GM12878 (cell line): Measurements from ENCODE around the gene TDRD10. TPM values are rescaled to one million over a fixed set of nuclear protein-coding genes. Genes with fewer than 3 reads are reported as not detected.

Source experiments
- BACH1 ChIP-seq: fragments of 450-650 bp; IDR thresholded peaks from 2 replicates; pipeline ENCODE4 v1.6.1; 2017; ENCODE audit warnings: mild to moderate bottlenecking, borderline replicate concordance
- BHLHE40 ChIP-seq, 2 experiments: fragments of 450-650 bp in 1 of 2; IDR thresholded peaks; 2 replicates each; pipeline ENCODE4 v1.6.1; 2011 to 2017; ENCODE audit warnings: low read depth in 2 of 2, borderline replicate concordance in 1 of 2, improper control_type of control experiment in 1 of 2, low read length in 1 of 2, mild to moderate bottlenecking in 1 of 2
- BRCA1 ChIP-seq: IDR thresholded peaks from 2 replicates; pipeline ENCODE4 v1.6.1; 2011; ENCODE audit warnings: low read depth, low read length, improper control_type of control experiment
- ESRRA ChIP-seq: IDR thresholded peaks from 2 replicates; pipeline ENCODE4 v1.6.1; 2012; ENCODE audit warnings: mild to moderate bottlenecking, low read length, improper control_type of control experiment
- ETV6 ChIP-seq, 2 experiments: fragments of 450-650 bp in 1 of 2; IDR thresholded peaks in 1 of 2; conservative IDR thresholded peaks in 1 of 2; 2 replicates each; pipeline ENCODE4 v1.6.1; 2014; ENCODE audit warnings: antibody characterized with exemption in 1 of 2, borderline replicate concordance in 1 of 2, low read depth in 1 of 2, mild to moderate bottlenecking in 1 of 2, moderate library complexity in 1 of 2
- GABPA ChIP-seq: IDR thresholded peaks from 2 replicates; pipeline ENCODE4 v1.6.1; 2014; ENCODE audit warnings: antibody characterized with exemption, low read depth, mild to moderate bottlenecking, inconsistent platforms
- NBN ChIP-seq: fragments of 450-650 bp; IDR thresholded peaks from 2 replicates; pipeline ENCODE4 v1.6.1; 2016
- NFIC ChIP-seq: IDR thresholded peaks from 2 replicates; pipeline ENCODE4 v1.6.1; 2012; ENCODE audit warnings: low read depth, mild to moderate bottlenecking, inconsistent platforms, low read length, moderate library complexity
- PML ChIP-seq: IDR thresholded peaks from 2 replicates; pipeline ENCODE4 v1.6.1; 2012; ENCODE audit warnings: low read length, inconsistent platforms
- RELA ChIP-seq: fragments of 450-650 bp; IDR thresholded peaks from 2 replicates; pipeline ENCODE4 v1.8.0; 2014; ENCODE audit warnings: borderline replicate concordance; ENCODE audit not compliant: partially characterized antibody
- SIN3A ChIP-seq: IDR thresholded peaks from 2 replicates; pipeline ENCODE4 v1.6.1; 2012; ENCODE audit warnings: low read depth, low read length, improper control_type of control experiment
- STAT3 ChIP-seq: IDR thresholded peaks from 2 replicates; pipeline ENCODE4 v1.6.1; 2011; ENCODE audit warnings: low read depth, low read length, improper control_type of control experiment
- TARDBP ChIP-seq: IDR thresholded peaks from 2 replicates; pipeline ENCODE4 v1.6.1; 2016; ENCODE audit warnings: borderline replicate concordance
- ZNF207 ChIP-seq: fragments of 450-650 bp; IDR thresholded peaks from 2 replicates; pipeline ENCODE4 v1.6.1; 2014; ENCODE audit warnings: antibody characterized with exemption, mild to moderate bottlenecking, borderline replicate concordance
- ZNF384 ChIP-seq: IDR thresholded peaks from 2 replicates; pipeline ENCODE4 v1.6.1; 2012; ENCODE audit warnings: low read depth, mild to moderate bottlenecking, low read length, improper control_type of control experiment, borderline replicate concordance
- ZNF622 ChIP-seq: fragments of 450-650 bp; IDR thresholded peaks from 2 replicates; pipeline ENCODE4 v1.6.1; 2017; ENCODE audit warnings: mild to moderate bottlenecking, inconsistent platforms
- polyA plus RNA-seq, 11 experiments: library from polyadenylated mRNA; depleted of rRNA in 4 of 11; unstranded in 6 of 11; stranded (reverse) in 5 of 11; fragments of >200 nt; fragmentation: Nextera tagmentation in 4 of 11; fragmentation: Illumina TruSeq in 1 of 11; extraction: Ambion mirVana in 4 of 11; extraction: Trizol in 1 of 11; gene quantifications; 1 replicate in 1 of 11; 2 replicates in 10 of 11; pipeline versions ENCODE4 v1.2.1 to v1.2.3, GENCODE V29; 2011 to 2016; ENCODE audit warnings: inconsistent platforms in 2 of 11, missing spikeins in 2 of 11, low read depth in 1 of 11
- total RNA-seq, 4 experiments: library from RNA; depleted of rRNA in 3 of 4; stranded (reverse); fragments of >200 nt in 3 of 4; fragmentation: Illumina TruSeq in 1 of 4; extraction: Trizol in 1 of 4; gene quantifications; 2 replicates each; pipeline versions ENCODE4 v1.2.1 to v1.2.3, GENCODE V29; 2013 to 2021
- TF ChIP-seq, protein P1 (sequence below): fragments of 450-650 bp; formaldehyde crosslinking; IDR thresholded peaks from 2 replicates; pipeline ENCODE4 v1.4.0; 2022; ENCODE audit warnings: mild to moderate bottlenecking, moderate library complexity
- TF ChIP-seq, protein P2 (sequence below): IDR thresholded peaks from 2 replicates; pipeline ENCODE4 v1.6.1; 2011; ENCODE audit warnings: borderline replicate concordance, low read depth, mild to moderate bottlenecking, moderate library complexity, mixed read lengths, low read length; ENCODE audit not compliant: insufficient read depth; ENCODE audit errors: extremely low read length
- TF ChIP-seq, protein P3 (sequence below): fragments of 450-650 bp; IDR thresholded peaks from 2 replicates; pipeline ENCODE4 v1.6.1; 2016; ENCODE audit warnings: mild to moderate bottlenecking, moderate library complexity, borderline replicate concordance
- TF ChIP-seq, protein P4 (sequence below): IDR thresholded peaks from 2 replicates; pipeline ENCODE4 v1.6.1; 2012; ENCODE audit warnings: low read depth, low read length, improper control_type of control experiment

Gene TDRD10
- total and polyA plus RNA-seq, 10 of the 15 experiments (the other 5 are each of a cell fraction or from before 2014, with no cell fraction given), result not detected

DNA sequence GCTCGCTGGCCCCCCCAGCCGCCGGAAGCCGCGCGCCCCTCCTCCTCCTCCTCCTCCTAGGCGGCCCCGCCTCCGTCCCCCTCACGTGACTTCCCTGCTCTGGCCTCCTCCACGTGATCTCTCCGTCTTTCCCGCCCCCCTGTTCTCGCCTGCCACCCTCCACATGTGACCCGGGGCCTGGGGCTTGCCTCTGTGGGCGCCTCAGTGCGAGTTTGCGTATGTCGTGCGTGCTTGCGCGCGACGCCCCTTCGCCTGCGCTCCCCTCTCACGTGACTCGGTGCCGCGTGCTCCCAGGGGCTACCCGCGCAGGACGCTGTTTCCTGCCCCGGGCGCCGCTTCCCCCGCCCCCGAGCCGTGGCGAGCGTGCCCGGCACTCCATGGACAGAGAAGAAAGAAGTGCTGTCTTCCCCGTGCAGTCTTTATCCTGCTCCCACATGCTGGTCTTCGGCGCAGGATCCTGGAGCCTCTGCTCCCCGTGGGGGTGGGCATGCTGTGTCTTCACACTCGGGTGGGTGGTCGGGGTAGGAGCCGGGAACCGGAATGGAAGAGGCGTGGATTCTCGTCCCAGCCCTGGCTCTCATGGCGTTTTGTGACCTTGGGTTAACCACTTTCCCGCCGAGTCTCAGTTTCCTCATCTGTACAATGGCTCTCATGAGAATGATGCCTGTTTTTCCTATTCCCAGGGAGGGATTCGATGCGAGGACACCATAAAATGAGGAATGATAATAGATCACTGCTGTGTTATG is 56.9 kb downstream of the TDRD10 start (continued):
- TF ChIP-seq, protein P1, sequence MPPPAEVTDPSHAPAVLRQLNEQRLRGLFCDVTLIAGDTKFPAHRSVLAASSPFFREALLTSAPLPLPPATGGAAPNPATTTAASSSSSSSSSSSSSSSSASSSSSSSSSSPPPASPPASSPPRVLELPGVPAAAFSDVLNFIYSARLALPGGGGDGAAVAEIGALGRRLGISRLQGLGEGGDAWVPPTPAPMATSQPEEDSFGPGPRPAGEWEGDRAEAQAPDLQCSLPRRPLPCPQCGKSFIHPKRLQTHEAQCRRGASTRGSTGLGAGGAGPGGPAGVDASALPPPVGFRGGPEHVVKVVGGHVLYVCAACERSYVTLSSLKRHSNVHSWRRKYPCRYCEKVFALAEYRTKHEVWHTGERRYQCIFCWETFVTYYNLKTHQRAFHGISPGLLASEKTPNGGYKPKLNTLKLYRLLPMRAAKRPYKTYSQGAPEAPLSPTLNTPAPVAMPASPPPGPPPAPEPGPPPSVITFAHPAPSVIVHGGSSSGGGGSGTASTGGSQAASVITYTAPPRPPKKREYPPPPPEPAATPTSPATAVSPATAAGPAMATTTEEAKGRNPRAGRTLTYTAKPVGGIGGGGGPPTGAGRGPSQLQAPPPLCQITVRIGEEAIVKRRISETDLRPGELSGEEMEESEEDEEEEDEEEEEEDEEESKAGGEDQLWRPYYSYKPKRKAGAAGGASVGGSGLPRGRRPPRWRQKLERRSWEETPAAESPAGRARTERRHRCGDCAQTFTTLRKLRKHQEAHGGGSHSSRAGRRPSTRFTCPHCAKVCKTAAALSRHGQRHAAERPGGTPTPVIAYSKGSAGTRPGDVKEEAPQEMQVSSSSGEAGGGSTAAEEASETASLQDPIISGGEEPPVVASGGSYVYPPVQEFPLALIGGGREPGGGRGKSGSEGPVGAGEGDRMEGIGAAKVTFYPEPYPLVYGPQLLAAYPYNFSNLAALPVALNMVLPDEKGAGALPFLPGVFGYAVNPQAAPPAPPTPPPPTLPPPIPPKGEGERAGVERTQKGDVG (CRISPR knock-in tag), result no peak
- TF ChIP-seq BRCA1 (no peak), ZNF207 (peak; percentile 65), ZNF384 (no peak), ZNF622 (no peak), STAT3 (no peak), BACH1 (peak; percentile 70), ETV6 (conservative IDR thresholded peaks at IDR 0.05 in 1 of 2, IDR thresholded peaks at IDR 0.05 in 1 of 2; ENCODE audit: borderline replicate concordance in 1 of 2, low read depth in 1 of 2) (no peak), NBN (peak; percentile 90), RELA (peak; percentile 100), NFIC (peak; percentile 69), GABPA (peak; percentile 72), BHLHE40 (IDR thresholded peaks at IDR 0.05; ENCODE audit: borderline replicate concordance in 1 of 2, low read depth in 2 of 2, low read length in 1 of 2) (peak; percentile 98 to 100), TARDBP (peak; percentile 94; the same call in 1 of the 2 replicates), PML (no peak), SIN3A (peak; percentile 92), ESRRA (no peak)
- TF ChIP-seq, protein P2, sequence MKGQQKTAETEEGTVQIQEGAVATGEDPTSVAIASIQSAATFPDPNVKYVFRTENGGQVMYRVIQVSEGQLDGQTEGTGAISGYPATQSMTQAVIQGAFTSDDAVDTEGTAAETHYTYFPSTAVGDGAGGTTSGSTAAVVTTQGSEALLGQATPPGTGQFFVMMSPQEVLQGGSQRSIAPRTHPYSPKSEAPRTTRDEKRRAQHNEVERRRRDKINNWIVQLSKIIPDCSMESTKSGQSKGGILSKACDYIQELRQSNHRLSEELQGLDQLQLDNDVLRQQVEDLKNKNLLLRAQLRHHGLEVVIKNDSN, result peak; percentile 99
- TF ChIP-seq, protein P3, sequence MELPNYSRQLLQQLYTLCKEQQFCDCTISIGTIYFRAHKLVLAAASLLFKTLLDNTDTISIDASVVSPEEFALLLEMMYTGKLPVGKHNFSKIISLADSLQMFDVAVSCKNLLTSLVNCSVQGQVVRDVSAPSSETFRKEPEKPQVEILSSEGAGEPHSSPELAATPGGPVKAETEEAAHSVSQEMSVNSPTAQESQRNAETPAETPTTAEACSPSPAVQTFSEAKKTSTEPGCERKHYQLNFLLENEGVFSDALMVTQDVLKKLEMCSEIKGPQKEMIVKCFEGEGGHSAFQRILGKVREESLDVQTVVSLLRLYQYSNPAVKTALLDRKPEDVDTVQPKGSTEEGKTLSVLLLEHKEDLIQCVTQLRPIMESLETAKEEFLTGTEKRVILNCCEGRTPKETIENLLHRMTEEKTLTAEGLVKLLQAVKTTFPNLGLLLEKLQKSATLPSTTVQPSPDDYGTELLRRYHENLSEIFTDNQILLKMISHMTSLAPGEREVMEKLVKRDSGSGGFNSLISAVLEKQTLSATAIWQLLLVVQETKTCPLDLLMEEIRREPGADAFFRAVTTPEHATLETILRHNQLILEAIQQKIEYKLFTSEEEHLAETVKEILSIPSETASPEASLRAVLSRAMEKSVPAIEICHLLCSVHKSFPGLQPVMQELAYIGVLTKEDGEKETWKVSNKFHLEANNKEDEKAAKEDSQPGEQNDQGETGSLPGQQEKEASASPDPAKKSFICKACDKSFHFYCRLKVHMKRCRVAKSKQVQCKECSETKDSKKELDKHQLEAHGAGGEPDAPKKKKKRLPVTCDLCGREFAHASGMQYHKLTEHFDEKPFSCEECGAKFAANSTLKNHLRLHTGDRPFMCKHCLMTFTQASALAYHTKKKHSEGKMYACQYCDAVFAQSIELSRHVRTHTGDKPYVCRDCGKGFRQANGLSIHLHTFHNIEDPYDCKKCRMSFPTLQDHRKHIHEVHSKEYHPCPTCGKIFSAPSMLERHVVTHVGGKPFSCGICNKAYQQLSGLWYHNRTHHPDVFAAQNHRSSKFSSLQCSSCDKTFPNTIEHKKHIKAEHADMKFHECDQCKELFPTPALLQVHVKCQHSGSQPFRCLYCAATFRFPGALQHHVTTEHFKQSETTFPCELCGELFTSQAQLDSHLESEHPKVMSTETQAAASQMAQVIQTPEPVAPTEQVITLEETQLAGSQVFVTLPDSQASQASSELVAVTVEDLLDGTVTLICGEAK, result peak; percentile 62; the same call in 1 of the 2 replicates
- TF ChIP-seq, protein P4, sequence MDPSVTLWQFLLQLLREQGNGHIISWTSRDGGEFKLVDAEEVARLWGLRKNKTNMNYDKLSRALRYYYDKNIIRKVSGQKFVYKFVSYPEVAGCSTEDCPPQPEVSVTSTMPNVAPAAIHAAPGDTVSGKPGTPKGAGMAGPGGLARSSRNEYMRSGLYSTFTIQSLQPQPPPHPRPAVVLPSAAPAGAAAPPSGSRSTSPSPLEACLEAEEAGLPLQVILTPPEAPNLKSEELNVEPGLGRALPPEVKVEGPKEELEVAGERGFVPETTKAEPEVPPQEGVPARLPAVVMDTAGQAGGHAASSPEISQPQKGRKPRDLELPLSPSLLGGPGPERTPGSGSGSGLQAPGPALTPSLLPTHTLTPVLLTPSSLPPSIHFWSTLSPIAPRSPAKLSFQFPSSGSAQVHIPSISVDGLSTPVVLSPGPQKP, result peak; percentile 64
